Activated CD8-positive, alpha-beta T cell treated with anti-CD3 and anti-CD28 coated beads for 36 hours (primary cell): Measurements from ENCODE around the gene GLCE. TPM values are rescaled to one million over a fixed set of nuclear protein-coding genes. Genes with fewer than 3 reads are reported as not detected.

Experiments
- ATAC-seq: fragments of 200-7000 bp; cut with Tn5 transposase; one replicate; pipeline ENCODE4 v1.10.0; 2021; ENCODE audit warnings: mild to moderate bottlenecking, moderate library complexity
- CTCF ChIA-PET: fragments of 350-600 bp; sonication (Branson Sonifier 250); formaldehyde crosslinking; loops from one replicate; lab custom pipeline; 2021; ENCODE audit warnings: antibody characterized with exemption; lab: Charles Lee
- POLR2A ChIA-PET: fragments of 350-600 bp; sonication (Branson Sonifier 250); formaldehyde crosslinking; loops from one replicate; lab custom pipeline; 2021; ENCODE audit warnings: antibody characterized with exemption; lab: Charles Lee
- DNase-seq: peaks from one replicate; pipeline ENCODE4 v3.0.0-alpha.2; 2020
- H3K27ac Mint-ChIP-seq: one replicate; pipeline ENCODE4 v1.8.0; 2021; ENCODE audit warnings: mild to moderate bottlenecking, mixed read lengths
- H3K27me3 Mint-ChIP-seq: one replicate; pipeline ENCODE4 v1.8.0; 2021; ENCODE audit warnings: mixed read lengths
- H3K36me3 Mint-ChIP-seq: one replicate; pipeline ENCODE4 v1.8.0; 2021; ENCODE audit warnings: low read depth, mixed read lengths
- H3K4me1 Mint-ChIP-seq: one replicate; pipeline ENCODE4 v1.8.0; 2021; ENCODE audit warnings: low read depth, mixed read lengths
- H3K4me3 Mint-ChIP-seq: one replicate; pipeline ENCODE4 v1.8.0; 2021; ENCODE audit warnings: mild to moderate bottlenecking, moderate library complexity, mixed read lengths
- H3K9me3 Mint-ChIP-seq: one replicate; pipeline ENCODE4 v1.8.0; 2021; ENCODE audit warnings: mixed read lengths
- intact Hi-C: fragments of 100-400 bp; cut with micrococcal nuclease; formaldehyde crosslinking; loops from one replicate; pipeline ENCODE4 v1.10.0; 2022
- total RNA-seq, 2 experiments: library from RNA; stranded (reverse); gene quantifications; one replicate each; pipeline ENCODE4 v1.2.3, GENCODE V29; 2021
- TF ChIP-seq, protein P1 (sequence below): fragments of 200-600 bp; IDR thresholded peaks from one replicate; pipeline ENCODE4 v1.8.0; 2022; ENCODE audit warnings: antibody characterized with exemption, mild to moderate bottlenecking

The GLCE gene
- total RNA-seq, 2 experiments from 2014 or later = 2.8 to 4.3 TPM

DNA sequence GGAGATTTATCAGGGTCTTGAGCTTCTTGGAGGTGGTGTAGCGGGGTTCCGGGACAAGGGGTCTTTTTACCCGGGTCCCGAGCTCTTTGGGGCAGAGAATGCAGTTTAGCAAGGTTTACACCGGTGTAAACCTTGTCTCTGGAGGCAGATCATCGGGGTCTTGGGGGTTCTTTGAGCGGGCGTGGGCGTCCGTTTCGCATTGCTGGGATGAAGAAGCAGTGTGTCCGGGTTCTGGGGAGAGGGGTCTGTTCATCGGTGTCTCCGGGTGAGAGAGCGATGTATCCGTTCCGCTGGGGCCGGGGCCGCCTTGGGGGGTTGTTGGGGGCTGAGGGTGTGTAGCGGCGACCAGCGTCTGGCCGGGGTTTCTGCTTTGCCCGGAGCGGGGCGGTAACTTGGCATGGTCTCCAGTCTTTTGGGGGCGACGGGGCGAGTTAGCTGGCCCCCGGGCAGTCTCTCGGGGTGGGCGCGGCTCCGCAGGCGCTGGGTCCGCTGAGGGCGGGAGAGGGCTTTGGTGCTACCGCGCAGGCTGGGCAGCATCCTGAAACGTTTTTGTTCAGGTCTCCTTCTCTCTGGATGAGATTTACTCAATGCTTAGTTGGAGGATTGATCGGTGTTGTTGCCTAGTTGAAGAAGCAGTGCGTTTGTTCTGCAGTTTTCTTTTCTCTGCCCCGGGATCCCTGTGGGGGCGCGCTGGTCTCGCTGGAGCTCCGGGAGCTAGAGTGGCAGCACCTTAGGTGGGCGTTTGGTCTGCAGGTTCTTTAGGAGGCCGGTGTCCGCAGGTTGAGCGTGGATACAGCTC lies 843 bp downstream of the GLCE start:
- Mint-ChIP-seq H3K4me3 (peak overlapping the region; percentile 91), H3K36me3 (no peaks in the 10 kb centered on the region), H3K9me3 (no peaks in the 10 kb centered on the region), H3K27me3 (no peaks in the 10 kb centered on the region), H3K27ac (peak overlapping the region; percentile 65), H3K4me1 (peaks cover 12% of the 10 kb centered on the region)
- DNase-seq = peak; percentile 46
- TF ChIP-seq, protein P1, sequence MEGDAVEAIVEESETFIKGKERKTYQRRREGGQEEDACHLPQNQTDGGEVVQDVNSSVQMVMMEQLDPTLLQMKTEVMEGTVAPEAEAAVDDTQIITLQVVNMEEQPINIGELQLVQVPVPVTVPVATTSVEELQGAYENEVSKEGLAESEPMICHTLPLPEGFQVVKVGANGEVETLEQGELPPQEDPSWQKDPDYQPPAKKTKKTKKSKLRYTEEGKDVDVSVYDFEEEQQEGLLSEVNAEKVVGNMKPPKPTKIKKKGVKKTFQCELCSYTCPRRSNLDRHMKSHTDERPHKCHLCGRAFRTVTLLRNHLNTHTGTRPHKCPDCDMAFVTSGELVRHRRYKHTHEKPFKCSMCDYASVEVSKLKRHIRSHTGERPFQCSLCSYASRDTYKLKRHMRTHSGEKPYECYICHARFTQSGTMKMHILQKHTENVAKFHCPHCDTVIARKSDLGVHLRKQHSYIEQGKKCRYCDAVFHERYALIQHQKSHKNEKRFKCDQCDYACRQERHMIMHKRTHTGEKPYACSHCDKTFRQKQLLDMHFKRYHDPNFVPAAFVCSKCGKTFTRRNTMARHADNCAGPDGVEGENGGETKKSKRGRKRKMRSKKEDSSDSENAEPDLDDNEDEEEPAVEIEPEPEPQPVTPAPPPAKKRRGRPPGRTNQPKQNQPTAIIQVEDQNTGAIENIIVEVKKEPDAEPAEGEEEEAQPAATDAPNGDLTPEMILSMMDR = no peak
- no peak for ATAC-seq
- CTCF ChIA-PET = interaction anchor here (1.1 to 1.7 kb wide), 6 partner anchors 10 to 250 kb away, joined by 3 to 5 read pairs (median 3); no protein-coding TSS in a partner anchor
- intact Hi-C loops = no loop called here
- POLR2A ChIA-PET = interaction anchor here (1.1 to 2.2 kb wide), 5 partner anchors 7 to 291 kb away, joined by 3 to 9 read pairs (median 4); partner anchors contain the start of gene RPLP1

DNA sequence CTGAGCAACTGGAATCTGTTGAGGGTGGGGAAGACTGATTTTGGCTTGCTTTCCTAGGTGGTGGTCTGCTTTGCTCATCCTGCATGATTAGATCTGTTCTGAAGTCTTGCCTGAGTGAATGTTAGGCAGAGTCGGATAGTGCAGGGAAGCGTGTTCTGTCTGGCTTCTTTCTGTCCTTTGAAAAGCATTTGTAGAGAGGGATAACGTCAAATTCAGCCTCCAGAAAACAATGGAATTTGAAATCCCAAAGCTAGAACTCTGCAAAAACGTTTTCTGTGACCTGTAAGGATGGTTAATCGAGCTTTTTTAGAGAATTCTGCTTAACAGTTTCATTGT lies 1.4 kb downstream of the GLCE start:
- intact Hi-C loops = no loop called here
- ChIA-PET POLR2A (interaction anchor here (1.5 to 2.2 kb wide), 2 partner anchors 20 to 250 kb away, joined by 4 to 9 read pairs; no protein-coding TSS in a partner anchor), CTCF (interaction anchor here (1.1 to 1.3 kb wide), 3 partner anchors 9 to 142 kb away, joined by 3 to 5 read pairs (median 3); no protein-coding TSS in a partner anchor)
- Mint-ChIP-seq H3K9me3 (no peaks in the 10 kb centered on the region), H3K27me3 (no peaks in the 10 kb centered on the region), H3K36me3 (no peaks in the 10 kb centered on the region), H3K4me3 (peak overlapping the region; percentile 91), H3K27ac (no peak overlapping the region), H3K4me1 (peaks cover 12% of the 10 kb centered on the region)
- DNase-seq (no peak), ATAC-seq (no peak)
- TF ChIP-seq, protein P1 = no peak

DNA sequence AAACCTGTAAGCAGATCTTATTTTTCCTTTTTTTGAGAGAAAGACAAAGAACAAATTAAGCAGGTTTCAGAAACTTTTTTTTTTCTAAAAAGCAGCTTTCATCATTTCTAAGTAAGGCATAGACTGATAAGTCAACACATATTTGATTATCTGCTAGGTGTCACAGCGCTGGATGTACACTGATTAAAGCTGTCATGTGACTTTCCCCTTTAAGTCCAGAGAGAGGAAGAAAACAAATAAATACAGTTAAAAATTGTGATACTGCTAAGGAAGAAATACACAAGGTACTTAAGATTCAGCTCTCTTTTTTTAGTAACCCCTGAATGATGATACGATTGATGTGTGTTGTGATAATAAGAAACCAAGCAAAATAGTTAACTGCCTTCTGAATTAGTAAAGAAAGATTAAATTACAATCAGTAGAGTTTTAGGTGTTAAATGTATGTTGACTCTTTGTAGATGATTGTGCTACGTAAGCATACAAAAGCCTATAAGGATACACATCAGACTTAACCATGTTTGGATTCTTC lies 2.8 kb downstream of the GLCE start:
- DNase-seq (no peak), ATAC-seq (no peak)
- Mint-ChIP-seq H3K4me1 (peaks cover 12% of the 10 kb centered on the region), H3K27ac (no peak overlapping the region), H3K4me3 (no peak overlapping the region), H3K27me3 (no peaks in the 10 kb centered on the region), H3K9me3 (no peaks in the 10 kb centered on the region), H3K36me3 (no peaks in the 10 kb centered on the region)
- TF ChIP-seq, protein P1 = no peak
- POLR2A ChIA-PET = no interaction called here
- CTCF ChIA-PET = interaction anchor here (1.3 kb wide), 1 partner anchor 104 kb away, joined by 4 read pairs; no protein-coding TSS in a partner anchor
- intact Hi-C loops = no loop called here

DNA sequence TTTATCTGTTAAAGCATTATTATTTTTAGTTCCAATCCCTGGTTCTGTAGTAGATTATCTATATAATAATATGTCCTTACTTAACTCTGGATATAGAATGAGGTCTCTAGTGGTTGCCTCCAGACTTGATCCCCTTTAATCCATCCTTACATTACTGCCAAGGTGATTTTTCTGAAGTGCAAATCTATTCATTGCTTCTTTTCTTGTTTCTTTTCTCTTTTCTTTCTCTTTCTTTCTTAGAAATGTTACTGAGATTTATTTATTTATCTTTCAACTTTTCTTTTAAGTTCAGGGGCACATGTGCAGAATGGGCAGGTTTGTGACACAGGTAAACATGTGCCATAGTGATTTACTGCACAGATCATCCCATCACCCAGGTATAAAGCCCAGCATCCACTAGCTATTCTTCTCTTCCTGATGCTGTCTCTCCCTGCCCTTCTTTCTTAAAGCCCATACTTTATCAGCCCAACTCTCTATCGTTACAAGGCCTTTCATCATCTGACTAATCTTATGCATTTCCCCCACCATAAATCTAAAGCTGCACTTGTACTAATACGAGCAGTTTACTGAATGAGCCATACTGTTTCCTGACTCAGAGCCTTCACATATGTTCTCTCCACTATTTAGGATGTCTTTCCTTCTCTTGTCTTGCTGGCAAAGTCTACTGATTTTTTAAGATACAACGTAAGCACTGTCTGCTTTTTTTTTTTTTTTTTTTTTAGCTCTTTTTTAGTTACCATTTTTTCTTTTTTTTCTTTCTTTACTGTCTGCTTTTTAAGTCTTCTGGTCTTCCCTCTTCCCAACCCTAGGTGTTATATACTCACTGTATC lies 4.6 kb downstream of the GLCE start:
- TF ChIP-seq, protein P1 = no peak
- peaks cover 9% of the 10 kb centered on the region for H3K4me1 Mint-ChIP-seq
- DNase-seq (no peak), ATAC-seq (no peak)
- H3K4me3 Mint-ChIP-seq = no peak overlapping the region
- intact Hi-C loops = no loop called here
- no peaks in the 10 kb centered on the region for H3K27me3 Mint-ChIP-seq
- no peak overlapping the region for H3K27ac Mint-ChIP-seq
- no peaks in the 10 kb centered on the region for H3K9me3 Mint-ChIP-seq
- CTCF ChIA-PET = no interaction called here
- POLR2A ChIA-PET = no interaction called here
- H3K36me3 Mint-ChIP-seq = no peaks in the 10 kb centered on the region
